H9 (cell line): ENCODE data around the gene GIPC3. TPM values are rescaled to one million over a fixed set of nuclear protein-coding genes. Genes with fewer than 3 reads are reported as not detected.

Source experiments
- DNase-seq: peaks from one replicate; pipeline ENCODE4 v3.0.0-alpha.2; 2017
- H2AFZ ChIP-seq: one replicate; pipeline ENCODE4 v1.6.1; 2013; ENCODE audit warnings: mild to moderate bottlenecking, low read length, control low read depth, moderate library complexity
- H2AK5ac ChIP-seq: 2 replicates; pipeline ENCODE4 v1.6.1; 2013; ENCODE audit warnings: low read length, control low read depth, mixed read lengths; ENCODE audit not compliant: insufficient read length
- H2BK120ac ChIP-seq: one replicate; pipeline ENCODE4 v1.6.1; 2013; ENCODE audit warnings: low read depth, mild to moderate bottlenecking, low read length, control low read depth, inconsistent platforms; ENCODE audit not compliant: poor library complexity, severe bottlenecking
- H2BK12ac ChIP-seq: 2 replicates; pipeline ENCODE4 v1.6.1; 2013; ENCODE audit warnings: low read length, control low read depth, mixed read lengths, low read depth; ENCODE audit not compliant: insufficient read length
- H2BK15ac ChIP-seq: 2 replicates; pipeline ENCODE4 v1.6.1; 2013; ENCODE audit warnings: low read depth, low read length, control low read depth
- H2BK20ac ChIP-seq: one replicate; pipeline ENCODE4 v1.6.1; 2013; ENCODE audit warnings: low read depth, mild to moderate bottlenecking, low read length, control low read depth, inconsistent platforms; ENCODE audit not compliant: poor library complexity, severe bottlenecking
- H2BK5ac ChIP-seq: 2 replicates; pipeline ENCODE4 v1.6.1; 2013; ENCODE audit warnings: low read length, control low read depth, mixed read lengths; ENCODE audit not compliant: insufficient read length
- H3K14ac ChIP-seq: 2 replicates; pipeline ENCODE4 v1.6.1; 2013; ENCODE audit warnings: low read length, control low read depth; ENCODE audit not compliant: insufficient read depth
- H3K18ac ChIP-seq: 2 replicates; pipeline ENCODE4 v1.6.1; 2013; ENCODE audit warnings: low read depth, mild to moderate bottlenecking, mixed read lengths, low read length, control low read depth; ENCODE audit not compliant: insufficient read length
- H3K23ac ChIP-seq: 2 replicates; pipeline ENCODE4 v1.6.1; 2013; ENCODE audit warnings: low read length, control low read depth, mixed read lengths, low read depth; ENCODE audit not compliant: insufficient read length
- H3K23me2 ChIP-seq: 2 replicates; pipeline ENCODE4 v1.6.1; 2013; ENCODE audit warnings: low read depth, mild to moderate bottlenecking, mixed read lengths, low read length, control low read depth; ENCODE audit not compliant: insufficient read length, poor library complexity, severe bottlenecking
- H3K27ac ChIP-seq: 2 replicates; pipeline ENCODE4 v1.5.1; 2013; ENCODE audit warnings: low read length, control low read depth, mixed read lengths, low read depth; ENCODE audit not compliant: insufficient read length
- H3K27me3 ChIP-seq: 2 replicates; pipeline ENCODE4 v1.6.1; 2013; ENCODE audit warnings: low read length, control low read depth, inconsistent platforms; ENCODE audit not compliant: insufficient read depth
- H3K4ac ChIP-seq: 2 replicates; pipeline ENCODE4 v1.6.1; 2013; ENCODE audit warnings: low read depth, mild to moderate bottlenecking, control low read depth, inconsistent platforms, low read length, moderate library complexity
- H3K4me1 ChIP-seq: 2 replicates; pipeline ENCODE4 v1.6.1; 2013; ENCODE audit warnings: low read length, control low read depth, inconsistent platforms; ENCODE audit not compliant: insufficient read depth
- H3K4me2 ChIP-seq: 2 replicates; pipeline ENCODE4 v1.6.1; 2013; ENCODE audit warnings: low read length, control low read depth, mixed read lengths; ENCODE audit not compliant: insufficient read length, insufficient read depth
- H3K56ac ChIP-seq: 2 replicates; pipeline ENCODE4 v1.6.1; 2013; ENCODE audit warnings: low read depth, mild to moderate bottlenecking, mixed read lengths, low read length, control low read depth; ENCODE audit not compliant: insufficient read length
- H3K79me1 ChIP-seq: 2 replicates; pipeline ENCODE4 v1.6.1; 2013; ENCODE audit warnings: low read depth, mild to moderate bottlenecking, moderate library complexity, low read length, control low read depth, inconsistent platforms; ENCODE audit not compliant: insufficient read depth, poor library complexity, severe bottlenecking
- H3K79me2 ChIP-seq: 2 replicates; pipeline ENCODE4 v1.6.1; 2013; ENCODE audit warnings: low read length, control low read depth, inconsistent platforms; ENCODE audit not compliant: insufficient read depth
- H3K9ac ChIP-seq: 2 replicates; pipeline ENCODE4 v1.6.1; 2013; ENCODE audit warnings: low read length, control low read depth, mixed read lengths; ENCODE audit not compliant: insufficient read length; ENCODE audit errors: extremely low read depth
- H3K9me3 ChIP-seq: one replicate; pipeline ENCODE4 v1.6.1; 2013; ENCODE audit warnings: low read depth, low read length, inconsistent platforms; ENCODE audit not compliant: control insufficient read depth
- H3T11ph ChIP-seq: one replicate; pipeline ENCODE4 v1.6.1; 2013; ENCODE audit warnings: mild to moderate bottlenecking, low read length, control low read depth, inconsistent platforms
- H4K20me1 ChIP-seq: one replicate; pipeline ENCODE4 v1.6.1; 2013; ENCODE audit not compliant: control insufficient read depth, insufficient read length, insufficient read depth
- H4K5ac ChIP-seq: 2 replicates; pipeline ENCODE4 v1.6.1; 2013; ENCODE audit warnings: low read depth, mild to moderate bottlenecking, mixed read lengths, low read length, control low read depth; ENCODE audit not compliant: insufficient read length
- H4K8ac ChIP-seq: replicated peaks from 2 replicates; pipeline ENCODE4 v1.6.1; 2013; ENCODE audit warnings: low read length, control low read depth, mixed read lengths, low read depth; ENCODE audit not compliant: insufficient read length
- H4K91ac ChIP-seq: 2 replicates; pipeline ENCODE4 v1.6.1; 2013; ENCODE audit warnings: low read depth, mild to moderate bottlenecking, moderate library complexity, mixed read lengths, low read length, control low read depth; ENCODE audit not compliant: insufficient read length
- H3K27ac Mint-ChIP-seq, 3 experiments: 2 replicates in 2 of 3; 3 replicates in 1 of 3; pipeline ENCODE4 v1.8.0; 2020 to 2021; ENCODE audit warnings: mixed read lengths in 3 of 3, mild to moderate bottlenecking in 1 of 3, moderate library complexity in 1 of 3
- H3K27me3 Mint-ChIP-seq: 2 replicates; pipeline ENCODE4 v1.8.0; 2021; ENCODE audit warnings: low read depth, mild to moderate bottlenecking, moderate library complexity, mixed read lengths
- H3K36me3 Mint-ChIP-seq, 3 experiments: 2 replicates in 2 of 3; 3 replicates in 1 of 3; pipeline ENCODE4 v1.8.0; 2020 to 2021; ENCODE audit warnings: low read depth in 3 of 3, mixed read lengths in 3 of 3; ENCODE audit not compliant: insufficient read depth in 1 of 3
- H3K4me1 Mint-ChIP-seq, 2 experiments: 2 replicates each; pipeline ENCODE4 v1.8.0; 2020; ENCODE audit warnings: mixed read lengths in 2 of 2
- H3K4me3 Mint-ChIP-seq, 2 experiments: 2 replicates in 1 of 2; 3 replicates in 1 of 2; pipeline ENCODE4 v1.8.0; 2020 to 2021; ENCODE audit warnings: mild to moderate bottlenecking in 2 of 2, mixed read lengths in 2 of 2, moderate library complexity in 1 of 2
- H3K9me3 Mint-ChIP-seq, 2 experiments: 2 replicates in 1 of 2; 3 replicates in 1 of 2; pipeline ENCODE4 v1.8.0; 2020; ENCODE audit warnings: mild to moderate bottlenecking in 2 of 2, mixed read lengths in 2 of 2, moderate library complexity in 1 of 2
- WGBS: extraction: QIAGEN DNeasy Blood & Tissue Kit; methylation state at CpG from one replicate; pipeline ENCODE4 v1.1.7; 2013; ENCODE audit warnings: missing lambda C conversion rate, low lambda C conversion rate, mixed read lengths; ENCODE audit not compliant: insufficient read length; ENCODE audit errors: extremely low coverage; 5-methylcytosine and 5-hydroxymethylcytosine counted together
- total RNA-seq: library from RNA; stranded (reverse); gene quantifications from 2 replicates; pipeline ENCODE4 v1.2.1, GENCODE V29; 2021
- TF ChIP-seq, protein P1 (sequence below): fragments of 200-600 bp; sonication (generic); conservative IDR thresholded peaks from 3 replicates; pipeline ENCODE4 v1.8.0; 2021; ENCODE audit warnings: antibody characterized with exemption, mild to moderate bottlenecking

Gene GIPC3
- total RNA-seq, 1 experiment from 2014 or later: 1.6 TPM

DNA sequence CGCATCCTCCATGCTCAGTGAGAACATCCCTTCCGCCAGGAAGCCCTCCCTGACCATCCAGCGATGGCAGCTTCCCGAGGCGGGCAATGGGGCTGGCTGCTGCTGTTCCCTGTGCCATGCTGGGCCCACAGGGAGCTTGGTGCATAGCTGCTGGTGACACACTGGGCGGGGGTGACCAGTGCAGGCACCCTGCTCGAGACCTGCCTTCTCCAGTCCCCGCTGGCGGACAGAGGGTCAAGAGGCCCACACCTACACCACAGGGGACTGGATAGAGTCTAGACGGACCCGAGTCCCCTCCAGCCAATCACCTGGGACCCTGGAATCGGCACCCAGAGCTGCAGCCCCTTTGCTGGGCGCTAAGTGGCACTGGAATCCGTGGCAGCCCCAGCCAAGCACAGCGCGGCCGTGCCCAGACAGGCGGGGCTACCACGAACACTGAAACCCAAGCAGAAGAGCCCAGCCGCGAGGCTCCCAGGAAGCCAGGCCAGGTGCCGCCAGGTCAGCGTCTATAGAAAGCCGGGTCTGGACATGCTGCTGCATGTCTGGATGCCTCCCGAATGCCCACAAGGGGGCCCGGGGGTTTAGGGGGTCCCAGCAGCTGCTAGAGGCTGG, 30.4 kb downstream of the GIPC3 start:
- no peak overlapping the region for H3K23ac ChIP-seq
- peaks cover 3% of the 10 kb centered on the region for H4K20me1 ChIP-seq
- WGBS: no CpG with 5 or more reads among the region's 26 CpGs
- no peak overlapping the region for H2BK12ac ChIP-seq
- Mint-ChIP-seq H3K4me3 (no peak overlapping the region), H3K4me1 (no peaks in the 10 kb centered on the region), H3K9me3 (no peaks in the 10 kb centered on the region), H3K36me3 (peaks cover 4 to 15% (median 13%) of the 10 kb centered on the region in 3 experiments; a peak in 5 of 7 replicates), H3K27me3 (no peaks in the 10 kb centered on the region), H3K27ac (no peak overlapping the region; a peak in 1 of 7 replicates)
- H2AK5ac ChIP-seq: no peak overlapping the region
- no peak overlapping the region for H2BK15ac ChIP-seq
- H3K56ac ChIP-seq: no peak overlapping the region
- H2BK20ac ChIP-seq: no peak overlapping the region
- no peak overlapping the region for H2BK5ac ChIP-seq
- TF ChIP-seq, protein P1, sequence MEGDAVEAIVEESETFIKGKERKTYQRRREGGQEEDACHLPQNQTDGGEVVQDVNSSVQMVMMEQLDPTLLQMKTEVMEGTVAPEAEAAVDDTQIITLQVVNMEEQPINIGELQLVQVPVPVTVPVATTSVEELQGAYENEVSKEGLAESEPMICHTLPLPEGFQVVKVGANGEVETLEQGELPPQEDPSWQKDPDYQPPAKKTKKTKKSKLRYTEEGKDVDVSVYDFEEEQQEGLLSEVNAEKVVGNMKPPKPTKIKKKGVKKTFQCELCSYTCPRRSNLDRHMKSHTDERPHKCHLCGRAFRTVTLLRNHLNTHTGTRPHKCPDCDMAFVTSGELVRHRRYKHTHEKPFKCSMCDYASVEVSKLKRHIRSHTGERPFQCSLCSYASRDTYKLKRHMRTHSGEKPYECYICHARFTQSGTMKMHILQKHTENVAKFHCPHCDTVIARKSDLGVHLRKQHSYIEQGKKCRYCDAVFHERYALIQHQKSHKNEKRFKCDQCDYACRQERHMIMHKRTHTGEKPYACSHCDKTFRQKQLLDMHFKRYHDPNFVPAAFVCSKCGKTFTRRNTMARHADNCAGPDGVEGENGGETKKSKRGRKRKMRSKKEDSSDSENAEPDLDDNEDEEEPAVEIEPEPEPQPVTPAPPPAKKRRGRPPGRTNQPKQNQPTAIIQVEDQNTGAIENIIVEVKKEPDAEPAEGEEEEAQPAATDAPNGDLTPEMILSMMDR: no peak
- no peaks in the 10 kb centered on the region for H3K4me1 ChIP-seq
- no peak overlapping the region for H4K8ac ChIP-seq
- H3T11ph ChIP-seq: no peak overlapping the region
- H3K18ac ChIP-seq: no peak overlapping the region
- H3K9ac ChIP-seq: no peak overlapping the region
- no peak overlapping the region for H3K14ac ChIP-seq
- no peak overlapping the region for H3K4me2 ChIP-seq
- no peak overlapping the region for H4K91ac ChIP-seq
- H4K5ac ChIP-seq: no peak overlapping the region
- DNase-seq: no peak
- no peak overlapping the region for H3K27ac ChIP-seq
- no peak overlapping the region for H2AFZ ChIP-seq
- H3K4ac ChIP-seq: no peak overlapping the region
- no peaks in the 10 kb centered on the region for H3K23me2 ChIP-seq
- no peaks in the 10 kb centered on the region for H3K9me3 ChIP-seq
- H3K27me3 ChIP-seq: no peaks in the 10 kb centered on the region
- H3K79me2 ChIP-seq: no peaks in the 10 kb centered on the region
- H2BK120ac ChIP-seq: no peak overlapping the region
- no peaks in the 10 kb centered on the region for H3K79me1 ChIP-seq
